Testis (tissue), 2 donors: Measurements from ENCODE around the gene TCIRG1.

Source experiments
- POLR2A ChIP-seq: fragments of 450-650 bp; IDR thresholded peaks from one replicate; pipeline ENCODE4 v1.6.1; 2017; ENCODE audit warnings: antibody characterized with exemption, mild to moderate bottlenecking, moderate library complexity
- TF ChIP-seq, protein P1 (sequence below), 3 experiments: fragments of 450-650 bp in 2 of 3; fragments of 200-600 bp in 1 of 3; sonication (generic) in 1 of 3; IDR thresholded peaks; one replicate each; pipeline ENCODE4 v1.5.1; 2016 to 2019; ENCODE audit warnings: antibody characterized with exemption in 3 of 3, mild to moderate bottlenecking in 2 of 3, moderate library complexity in 1 of 3

DNA sequence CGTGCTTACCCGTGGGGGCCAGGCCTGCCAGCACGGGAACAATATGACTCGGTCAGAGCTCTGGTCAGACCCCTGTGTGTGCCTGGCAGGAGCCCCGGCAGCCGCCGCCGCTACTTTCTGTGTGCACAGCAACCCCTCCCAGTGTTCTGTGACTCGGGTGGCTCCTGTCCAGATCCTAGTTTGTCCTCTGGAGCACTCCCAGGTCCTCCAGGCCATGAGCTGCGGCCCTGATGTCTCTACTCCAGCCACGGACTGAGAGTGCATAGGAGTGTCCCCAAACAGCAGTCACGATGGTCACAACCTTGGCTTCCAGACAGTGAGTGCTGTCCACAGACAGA is 5.1 kb upstream of the TCIRG1 start:
- TF ChIP-seq, protein P1, sequence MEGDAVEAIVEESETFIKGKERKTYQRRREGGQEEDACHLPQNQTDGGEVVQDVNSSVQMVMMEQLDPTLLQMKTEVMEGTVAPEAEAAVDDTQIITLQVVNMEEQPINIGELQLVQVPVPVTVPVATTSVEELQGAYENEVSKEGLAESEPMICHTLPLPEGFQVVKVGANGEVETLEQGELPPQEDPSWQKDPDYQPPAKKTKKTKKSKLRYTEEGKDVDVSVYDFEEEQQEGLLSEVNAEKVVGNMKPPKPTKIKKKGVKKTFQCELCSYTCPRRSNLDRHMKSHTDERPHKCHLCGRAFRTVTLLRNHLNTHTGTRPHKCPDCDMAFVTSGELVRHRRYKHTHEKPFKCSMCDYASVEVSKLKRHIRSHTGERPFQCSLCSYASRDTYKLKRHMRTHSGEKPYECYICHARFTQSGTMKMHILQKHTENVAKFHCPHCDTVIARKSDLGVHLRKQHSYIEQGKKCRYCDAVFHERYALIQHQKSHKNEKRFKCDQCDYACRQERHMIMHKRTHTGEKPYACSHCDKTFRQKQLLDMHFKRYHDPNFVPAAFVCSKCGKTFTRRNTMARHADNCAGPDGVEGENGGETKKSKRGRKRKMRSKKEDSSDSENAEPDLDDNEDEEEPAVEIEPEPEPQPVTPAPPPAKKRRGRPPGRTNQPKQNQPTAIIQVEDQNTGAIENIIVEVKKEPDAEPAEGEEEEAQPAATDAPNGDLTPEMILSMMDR (IDR thresholded peaks at IDR 0.05), result no peak
- TF ChIP-seq POLR2A, result no peak
